ENCODE measurements around the gene SCGN.

DNA sequence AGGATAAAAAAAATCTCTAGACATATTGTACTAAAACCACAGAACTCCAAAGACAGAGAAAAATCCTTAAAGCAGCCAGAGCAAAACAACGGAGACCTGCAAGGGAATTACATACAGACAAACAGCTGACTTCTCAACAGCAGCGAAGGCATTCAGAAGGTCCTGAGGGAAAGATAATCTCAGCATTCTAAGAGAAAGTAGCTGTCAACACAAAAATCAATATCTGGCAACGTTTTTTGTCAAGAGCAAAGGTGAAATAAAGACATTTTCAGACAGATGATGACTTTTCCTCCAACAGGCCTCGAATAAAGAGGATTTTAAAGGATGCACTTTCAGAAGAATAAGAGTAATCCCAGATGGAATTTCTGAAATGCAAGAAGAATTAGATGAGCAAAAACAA lies 6.1 kb upstream of the SCGN start:
- TF ChIP-seq POLR2A (IDR thresholded peaks at IDR 0.05): no peak
- TF ChIP-seq, protein P1, sequence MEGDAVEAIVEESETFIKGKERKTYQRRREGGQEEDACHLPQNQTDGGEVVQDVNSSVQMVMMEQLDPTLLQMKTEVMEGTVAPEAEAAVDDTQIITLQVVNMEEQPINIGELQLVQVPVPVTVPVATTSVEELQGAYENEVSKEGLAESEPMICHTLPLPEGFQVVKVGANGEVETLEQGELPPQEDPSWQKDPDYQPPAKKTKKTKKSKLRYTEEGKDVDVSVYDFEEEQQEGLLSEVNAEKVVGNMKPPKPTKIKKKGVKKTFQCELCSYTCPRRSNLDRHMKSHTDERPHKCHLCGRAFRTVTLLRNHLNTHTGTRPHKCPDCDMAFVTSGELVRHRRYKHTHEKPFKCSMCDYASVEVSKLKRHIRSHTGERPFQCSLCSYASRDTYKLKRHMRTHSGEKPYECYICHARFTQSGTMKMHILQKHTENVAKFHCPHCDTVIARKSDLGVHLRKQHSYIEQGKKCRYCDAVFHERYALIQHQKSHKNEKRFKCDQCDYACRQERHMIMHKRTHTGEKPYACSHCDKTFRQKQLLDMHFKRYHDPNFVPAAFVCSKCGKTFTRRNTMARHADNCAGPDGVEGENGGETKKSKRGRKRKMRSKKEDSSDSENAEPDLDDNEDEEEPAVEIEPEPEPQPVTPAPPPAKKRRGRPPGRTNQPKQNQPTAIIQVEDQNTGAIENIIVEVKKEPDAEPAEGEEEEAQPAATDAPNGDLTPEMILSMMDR (IDR thresholded peaks at IDR 0.05): no peak

Measured in esophagus squamous epithelium (tissue), 4 donors.